HG02763 (cell line): ENCODE measurements around the gene CCDC17.
A peak's percentile ranks its signal among the peaks of the same experiment; 100 is the strongest.

Experiments used
- ATAC-seq: cut with Tn5 transposase; IDR thresholded peaks from one replicate; pipeline ENCODE4 v1.9.1; 2021; ENCODE audit warnings: mild to moderate bottlenecking, moderate library complexity; ENCODE audit not compliant: unreplicated experiment

Gene CCDC17

GRCh38 chr1:45584351-45585109, 39.3 kb downstream of the CCDC17 start:
- ATAC-seq, result peak; percentile 29

- ATAC-seq, result peak; percentile 48
Measured at GRCh38 chr1:45583666-45584350, 40.0 kb downstream of the CCDC17 start, which contains the start of gene NASP. NASP (plus strand) TSS chr1:45584041; CDS start chr1:45584147, 106 bp downstream.

GRCh38 chr1:45583264-45583665, 40.6 kb downstream of the CCDC17 start:
- ATAC-seq, result peak; percentile 74

- no peak for ATAC-seq
Measured at GRCh38 chr1:45574105-45574626, 49.7 kb downstream of the CCDC17 start.

DNA sequence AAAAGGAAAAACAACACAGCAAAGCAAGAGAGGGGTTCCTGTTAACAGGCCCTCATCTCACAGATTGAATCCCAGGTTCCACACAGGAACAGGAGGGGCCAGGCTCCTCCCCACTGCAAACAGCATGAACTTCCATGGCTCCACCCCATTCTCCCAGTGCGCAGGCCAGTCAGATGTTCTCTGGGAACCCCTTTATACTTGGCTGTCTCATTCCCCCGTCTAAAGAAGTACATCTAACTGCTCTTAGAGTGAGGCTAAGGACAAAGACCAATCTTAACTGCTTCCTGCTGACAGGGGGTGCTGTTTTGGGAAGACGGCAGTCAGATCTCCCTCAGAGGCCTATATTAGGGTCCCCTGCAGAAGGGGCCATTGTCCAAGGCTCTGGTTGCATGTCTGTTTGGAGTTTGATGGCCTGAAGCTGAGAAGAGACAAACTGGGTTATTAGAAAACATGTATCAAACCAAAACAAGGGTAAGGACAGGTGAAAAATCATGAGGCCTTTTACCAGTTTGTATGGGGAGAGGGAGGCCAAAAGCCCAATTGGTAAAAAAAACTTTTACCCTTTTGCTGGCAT, 50.5 kb downstream of the CCDC17 start:
- no peak for ATAC-seq

- ATAC-seq, result no peak
Measured at GRCh38 chr1:45570631-45571030, 53.2 kb downstream of the CCDC17 start.
